Motor neuron (in vitro differentiated cells): ENCODE data around the gene TNKS1BP1. TPM values are rescaled to one million over a fixed set of nuclear protein-coding genes. Genes with fewer than 3 reads are reported as not detected.
"Not testable (repeated sequence)": the region's sequence is repeated elsewhere in the genome, so short reads cannot be mapped to it uniquely, and the experiment has no call there.

Experiments used
- ATAC-seq, 8 experiments: fragments of 200-7000 bp; cut with Tn5 transposase; replicated peaks in 6 of 8; 2 replicates each; pipeline ENCODE4 v1.8.0; 2021; ENCODE audit warnings: mild to moderate bottlenecking in 8 of 8, moderate library complexity in 8 of 8
- H3K27ac ChIP-seq, 2 donors: fragments of 250-450 bp; sonication (Bioruptor Pico); 2 replicates each; pipeline ENCODE4 v1.9.0; 2021; ENCODE audit warnings: antibody characterized with exemption in 2 of 2, mild to moderate bottlenecking in 2 of 2, moderate library complexity in 1 of 2
- H3K4me1 ChIP-seq, 2 donors: fragments of 250-450 bp; sonication (Bioruptor Pico); replicated peaks in 1 of 2; 2 replicates each; pipeline ENCODE4 v1.6.1; 2021; ENCODE audit warnings: antibody characterized with exemption in 2 of 2, mild to moderate bottlenecking in 2 of 2, moderate library complexity in 1 of 2
- H3K4me3 ChIP-seq, 5 donors: fragments of 250-450 bp; sonication (Bioruptor Pico); 2 replicates each; pipeline ENCODE4 v1.9.0; 2021; ENCODE audit warnings: antibody characterized with exemption in 5 of 5, mild to moderate bottlenecking in 5 of 5, moderate library complexity in 4 of 5
- WGBS, 10 experiments: fragments of 450-650 bp; shearing (Covaris generic); methylation state at CpG; one replicate each; pipeline ENCODE4 v1.0.0; 2022; 5-methylcytosine and 5-hydroxymethylcytosine counted together
- in situ Hi-C, 9 experiments: fragments of 400-800 bp; cut with MboI; loops; one replicate each; pipeline ENCODE4 v1.15.0; 2021; ENCODE audit warnings: low sequenced_read_pairs in 9 of 9, low pct_unique_long_range_greater_than_20kb in 2 of 9; ENCODE audit not compliant: unreplicated experiment in 9 of 9
- total RNA-seq, 8 experiments: library from RNA; unstranded; fragments of 300-600 nt; gene quantifications; 2 replicates each; pipeline versions ENCODE4 v1.2.3 to v1.2.4, GENCODE V29; 2022

TNKS1BP1 gene
- total RNA-seq, 8 experiments from 2014 or later: 28.4 to 104 (median 55.4) TPM

- Histone ChIP-seq H3K4me1 (peaks cover 14 to 23% of the 10 kb centered on the region in 2 donors), H3K27ac (no peak overlapping the region), H3K4me3 (no peak overlapping the region)
- WGBS, 10 experiments: 70 to 100% (median 94%) methylated on average over 1 to 6 of the region's 9 CpGs; no CpG with 5 or more reads in 6 of the 10 experiments
- no peak for ATAC-seq
- in situ Hi-C loops: loop anchor here in 1 of 9 experiments (25.0 kb wide), 1 partner anchor 145 kb away; no protein-coding TSS in a partner anchor
Observed at GRCh38 chr11:57306940-57307565, 17.7 kb downstream of the TNKS1BP1 start.

DNA sequence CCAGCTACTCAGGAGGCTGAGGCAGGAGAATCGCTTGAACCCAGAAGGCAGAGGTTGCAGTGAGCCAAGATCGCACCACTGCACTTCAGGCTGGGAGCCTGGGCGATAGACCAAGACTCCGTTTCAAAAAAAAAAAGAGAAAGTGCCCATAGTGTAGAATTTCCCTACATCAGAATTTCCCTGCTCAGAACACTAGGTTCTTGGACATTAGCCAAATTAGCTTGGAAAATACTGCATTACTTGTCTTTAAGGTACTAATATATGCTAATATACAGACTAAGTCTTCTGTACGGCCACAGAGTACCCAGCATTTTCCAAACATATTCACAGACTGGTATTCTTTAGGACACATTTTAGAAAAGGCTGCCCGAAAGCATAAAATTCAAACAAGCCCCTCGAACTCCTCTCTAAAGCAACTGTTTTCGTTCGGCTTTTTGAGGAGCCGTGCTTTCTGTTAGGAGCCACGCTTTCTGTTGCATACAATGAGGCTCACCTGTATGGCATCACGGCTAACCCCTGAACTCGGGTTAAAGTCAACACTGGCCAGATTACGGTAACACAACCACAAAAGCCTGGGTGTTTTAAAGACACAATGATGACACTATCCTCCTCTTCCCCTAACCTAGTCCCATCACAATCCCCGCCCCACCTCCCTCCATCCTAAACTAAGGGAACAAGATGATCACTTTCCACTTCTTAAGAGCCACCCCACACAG is 18.4 kb downstream of the TNKS1BP1 start:
- no peak for ATAC-seq
- in situ Hi-C loops: loop anchor here in 1 of 9 experiments (25.0 kb wide), 1 partner anchor 144 kb away; no protein-coding TSS in a partner anchor
- Histone ChIP-seq H3K4me1 (peaks cover 8 to 19% of the 10 kb centered on the region in 2 donors), H3K27ac (no peak overlapping the region), H3K4me3 (no peak overlapping the region)
- 72 to 100% (median 92%) methylated on average over 2 to 8 of the region's 15 CpGs; no CpG with 5 or more reads in 1 of the 10 experiments for WGBS, 10 experiments

DNA sequence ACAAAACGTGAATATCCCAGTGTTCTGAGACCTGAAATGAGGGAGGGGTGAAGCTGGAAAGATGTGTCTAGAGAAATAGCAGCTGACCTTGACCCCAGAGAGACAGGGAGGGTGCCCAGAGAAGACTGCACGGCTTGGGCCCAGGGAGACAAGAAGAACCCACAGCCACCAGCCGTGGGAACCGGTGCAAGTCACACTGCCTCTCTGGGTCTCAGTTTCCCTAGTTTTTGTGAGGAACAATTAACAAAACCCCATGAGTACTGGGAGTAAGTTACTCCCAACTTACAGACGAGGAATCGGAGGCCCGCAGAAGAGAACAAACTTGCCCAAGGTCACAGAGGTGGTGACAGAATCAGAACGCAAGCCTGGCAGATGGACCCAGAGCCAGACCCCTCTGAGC is 19.2 kb downstream of the TNKS1BP1 start:
- H3K4me3 ChIP-seq: no peak overlapping the region
- in situ Hi-C loops: loop anchor here in 1 of 9 experiments (25.0 kb wide), 1 partner anchor 143 kb away; no protein-coding TSS in a partner anchor
- H3K4me1 ChIP-seq: peaks cover under 1 to 11% of the 10 kb centered on the region in 2 donors
- WGBS, 10 experiments: 60 to 100% (median 100%) methylated on average over 1 to 7 of the region's 8 CpGs; no CpG with 5 or more reads in 4 of the 10 experiments
- no peak for ATAC-seq
- no peak overlapping the region for H3K27ac ChIP-seq

DNA sequence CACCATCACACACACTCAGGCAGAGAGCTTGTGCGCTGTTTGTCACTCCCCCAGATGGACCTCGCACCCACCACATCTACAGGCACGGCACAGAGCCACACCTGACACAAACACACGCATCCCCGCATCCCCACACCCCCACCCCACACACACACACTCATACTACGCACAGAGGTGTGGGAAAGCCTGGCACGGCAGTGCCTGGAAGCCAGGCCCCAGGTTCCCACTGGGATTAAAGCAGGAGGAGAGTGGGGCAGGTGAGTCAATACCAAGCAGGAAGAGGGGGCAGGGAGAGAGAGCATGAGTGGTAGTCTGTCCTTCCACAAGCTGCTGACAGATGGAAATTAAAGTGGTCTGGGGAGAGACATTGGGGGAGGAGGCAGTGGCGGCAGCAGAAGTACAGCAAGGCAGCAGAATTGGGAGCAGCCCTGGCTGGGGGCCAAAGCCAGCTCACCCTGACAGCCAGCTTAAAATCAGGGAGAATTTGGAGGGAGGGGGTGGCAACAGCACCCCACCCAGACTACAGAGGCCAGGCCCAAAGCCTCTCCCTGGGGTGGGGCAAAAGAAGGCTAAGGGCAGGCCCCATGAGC is 20.7 kb downstream of the TNKS1BP1 start:
- Histone ChIP-seq H3K27ac (no peak overlapping the region), H3K4me1 (peaks cover 0 to 10% of the 10 kb centered on the region in 2 donors), H3K4me3 (no peak overlapping the region)
- 10 to 100% methylated on average over 1 to 2 of the region's 8 CpGs; no CpG with 5 or more reads in 8 of the 10 experiments for WGBS, 10 experiments
- in situ Hi-C loops: loop anchor here in 1 of 9 experiments (25.0 kb wide), 1 partner anchor 142 kb away; no protein-coding TSS in a partner anchor
- peak in 5 of 8 experiments; percentile 12 to 70 (median 40) for ATAC-seq

DNA sequence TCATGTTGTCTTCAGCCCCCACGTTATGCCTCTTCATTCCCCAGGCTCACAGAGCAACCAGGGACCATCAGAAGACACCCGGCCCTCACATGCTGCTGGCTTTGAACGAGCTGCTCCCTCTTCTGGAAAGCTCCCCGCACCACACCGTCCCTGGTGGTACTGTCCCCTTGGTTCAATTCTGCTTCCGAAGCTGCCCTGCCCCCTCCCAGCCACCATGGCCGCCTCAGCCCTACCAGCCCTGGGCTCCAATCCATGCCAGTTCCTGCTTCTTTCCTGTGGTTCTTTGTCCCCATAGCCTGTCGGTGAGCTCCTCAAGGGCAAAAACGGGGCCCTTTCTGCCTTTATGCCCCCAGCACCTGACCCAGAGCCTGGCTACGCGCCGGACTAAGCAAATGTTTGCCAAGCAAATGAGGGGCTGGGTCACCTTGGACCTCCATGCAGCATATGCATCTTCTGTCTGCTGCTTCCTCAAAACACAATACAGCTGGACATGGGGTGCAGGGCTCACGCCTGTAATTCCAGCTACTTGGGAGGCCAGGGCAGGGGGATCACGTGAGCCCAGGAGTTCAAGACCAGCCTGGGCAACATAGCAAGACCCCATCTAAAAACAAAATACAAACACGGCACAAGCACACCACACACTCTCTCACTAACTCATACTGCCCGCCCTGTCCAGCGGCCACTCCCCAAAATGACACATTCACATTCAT is 21.3 kb downstream of the TNKS1BP1 start:
- peaks cover 0 to 10% of the 10 kb centered on the region in 2 donors for H3K4me1 ChIP-seq
- ATAC-seq: peak in 5 of 8 experiments; percentile 6 to 80 (median 25)
- in situ Hi-C loops: loop anchor here in 1 of 9 experiments (25.0 kb wide), 1 partner anchor 141 kb away; no protein-coding TSS in a partner anchor
- 78 to 100% (median 85%) methylated on average over 1 to 7 of the region's 17 CpGs; no CpG with 5 or more reads in 4 of the 10 experiments for WGBS, 10 experiments
- H3K4me3 ChIP-seq: no peak overlapping the region
- no peak overlapping the region for H3K27ac ChIP-seq

GRCh38 chr11:57302489-57302888 is 22.3 kb downstream of the TNKS1BP1 start:
- no peak for ATAC-seq
- Histone ChIP-seq H3K27ac (no peak overlapping the region), H3K4me1 (peaks cover 0 to 10% of the 10 kb centered on the region in 2 donors), H3K4me3 (no peak overlapping the region)
- no CpG with 5 or more reads among the region's 15 CpGs for WGBS, 10 experiments
- in situ Hi-C loops: loop anchor here in 1 of 9 experiments (25.0 kb wide), 1 partner anchor 140 kb away; no protein-coding TSS in a partner anchor

DNA sequence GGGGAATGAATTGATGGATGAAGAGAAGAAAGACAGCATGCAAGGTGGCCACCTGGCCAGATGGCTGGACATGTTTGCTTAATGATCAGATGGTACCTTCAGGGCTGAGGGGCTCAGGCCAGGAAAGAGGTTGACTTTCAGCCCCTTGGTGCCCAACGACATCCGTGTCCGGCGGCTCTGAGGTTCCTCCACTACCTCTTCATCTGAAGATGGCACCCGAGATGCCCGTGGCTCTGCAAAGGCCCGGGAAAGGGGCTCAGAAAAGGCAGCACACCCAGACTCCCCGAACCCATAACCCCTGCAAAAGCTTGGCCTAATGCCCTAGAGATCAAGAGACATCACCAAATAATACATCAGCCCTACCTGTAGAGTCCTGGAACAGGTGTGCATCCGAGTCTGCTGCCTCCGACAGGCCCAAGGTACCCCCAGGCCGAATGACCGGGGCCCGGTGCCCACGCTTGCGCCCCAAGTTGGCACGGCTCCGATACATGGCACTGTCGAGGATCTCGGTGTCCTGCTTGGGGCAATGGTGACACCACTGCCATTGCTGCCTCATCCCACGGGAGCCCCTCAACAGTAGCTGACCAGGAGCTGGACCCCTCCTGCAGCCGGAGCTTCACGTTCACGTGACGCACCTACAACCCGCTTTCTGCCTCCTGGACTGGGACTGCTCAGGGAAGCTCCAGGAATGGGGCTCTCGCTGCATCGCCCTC is 22.9 kb downstream of the TNKS1BP1 start:
- in situ Hi-C loops: loop anchor here in 1 of 9 experiments (25.0 kb wide), 1 partner anchor 140 kb away; no protein-coding TSS in a partner anchor
- no peak for ATAC-seq
- H3K27ac ChIP-seq: no peak overlapping the region

DNA sequence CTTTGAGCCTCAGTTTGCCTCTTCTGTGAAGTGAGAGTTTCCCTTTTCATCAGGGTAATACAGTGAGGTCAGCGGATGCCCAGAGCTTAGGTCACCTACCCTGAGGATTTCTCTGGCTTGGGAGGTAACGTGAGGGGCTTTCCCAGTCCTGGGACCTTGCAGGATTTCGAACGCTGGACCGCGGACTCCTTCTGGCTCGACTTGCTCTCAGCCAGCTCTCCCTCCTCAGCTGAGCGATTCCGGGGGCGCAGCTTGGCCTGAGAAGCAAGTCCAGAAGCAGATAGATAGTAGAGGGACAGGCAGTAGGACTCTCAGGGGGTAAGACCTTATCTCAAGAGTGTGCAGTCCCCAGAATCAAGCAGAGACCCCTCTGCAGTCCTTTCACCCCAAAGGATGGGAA is 24.0 kb downstream of the TNKS1BP1 start:
- in situ Hi-C loops: loop anchor here in 1 of 9 experiments (25.0 kb wide), 1 partner anchor 138 kb away; no protein-coding TSS in a partner anchor
- Histone ChIP-seq H3K4me3 (no peak overlapping the region), H3K4me1 (peaks cover 0 to 10% of the 10 kb centered on the region in 2 donors), H3K27ac (no peak overlapping the region)
- 93 to 100% (median 100%) methylated on average over 1 to 5 of the region's 10 CpGs; no CpG with 5 or more reads in 5 of the 10 experiments for WGBS, 10 experiments
- ATAC-seq: no peak

More for the DNA sequence above, 22.9 kb downstream of the TNKS1BP1 start:
- 96 to 100% (median 100%) methylated on average over 1 to 4 of the region's 27 CpGs; no CpG with 5 or more reads in 6 of the 10 experiments for WGBS, 10 experiments
- Histone ChIP-seq H3K4me3 (no peak overlapping the region), H3K4me1 (peaks cover 0 to 10% of the 10 kb centered on the region in 2 donors)

GRCh38 chr11:57299150-57299737 is 25.5 kb downstream of the TNKS1BP1 start:
- peaks cover 0 to 4% of the 10 kb centered on the region in 2 donors for H3K4me1 ChIP-seq
- WGBS, 10 experiments: 80 to 100% (median 100%) methylated on average over 1 to 4 of the region's 5 CpGs
- in situ Hi-C loops: no loop called here
- no peak overlapping the region for H3K27ac ChIP-seq
- no peak for ATAC-seq
- H3K4me3 ChIP-seq: no peak overlapping the region

GRCh38 chr11:57297221-57297620 is 27.5 kb downstream of the TNKS1BP1 start:
- no peak overlapping the region for H3K4me3 ChIP-seq
- H3K4me1 ChIP-seq: peaks cover 0 to 13% of the 10 kb centered on the region in 2 donors
- no peak overlapping the region for H3K27ac ChIP-seq
- in situ Hi-C loops: no loop called here
- WGBS, 10 experiments: 60 to 100% (median 96%) methylated on average over 1 to 2 of the region's 2 CpGs; no CpG with 5 or more reads in 1 of the 10 experiments
- ATAC-seq: no peak

DNA sequence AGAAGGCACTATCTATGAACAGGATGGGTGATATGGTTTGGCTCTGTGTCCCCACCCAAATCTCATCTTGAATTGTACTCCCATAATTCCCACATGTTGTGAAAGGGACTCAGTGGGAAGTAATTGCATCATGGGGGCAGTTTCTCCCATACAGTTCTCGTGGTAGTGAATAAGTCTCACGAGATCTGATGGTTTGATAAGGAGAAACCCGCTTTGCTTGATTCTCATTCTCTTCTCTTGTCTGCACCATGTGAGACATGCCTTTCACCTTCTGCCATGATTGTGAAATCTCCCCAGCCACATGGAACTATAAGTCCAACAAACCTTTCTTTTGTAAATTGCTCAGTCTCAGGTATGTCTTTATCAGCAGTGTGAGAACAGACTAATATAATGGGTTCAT is 28.5 kb downstream of the TNKS1BP1 start:
- ATAC-seq, H3K4me3 ChIP-seq, in situ Hi-C loops, H3K27ac ChIP-seq: not testable (repeated sequence)
- H3K4me1 ChIP-seq: peaks cover 0 to 13% of the 10 kb centered on the region in 2 donors
- 80 to 100% (median 94%) methylated on average over 1 to 3 of the region's 3 CpGs; no CpG with 5 or more reads in 4 of the 10 experiments for WGBS, 10 experiments
